ENCODE data around the gene DPH2.

DPH2 gene

DNA sequence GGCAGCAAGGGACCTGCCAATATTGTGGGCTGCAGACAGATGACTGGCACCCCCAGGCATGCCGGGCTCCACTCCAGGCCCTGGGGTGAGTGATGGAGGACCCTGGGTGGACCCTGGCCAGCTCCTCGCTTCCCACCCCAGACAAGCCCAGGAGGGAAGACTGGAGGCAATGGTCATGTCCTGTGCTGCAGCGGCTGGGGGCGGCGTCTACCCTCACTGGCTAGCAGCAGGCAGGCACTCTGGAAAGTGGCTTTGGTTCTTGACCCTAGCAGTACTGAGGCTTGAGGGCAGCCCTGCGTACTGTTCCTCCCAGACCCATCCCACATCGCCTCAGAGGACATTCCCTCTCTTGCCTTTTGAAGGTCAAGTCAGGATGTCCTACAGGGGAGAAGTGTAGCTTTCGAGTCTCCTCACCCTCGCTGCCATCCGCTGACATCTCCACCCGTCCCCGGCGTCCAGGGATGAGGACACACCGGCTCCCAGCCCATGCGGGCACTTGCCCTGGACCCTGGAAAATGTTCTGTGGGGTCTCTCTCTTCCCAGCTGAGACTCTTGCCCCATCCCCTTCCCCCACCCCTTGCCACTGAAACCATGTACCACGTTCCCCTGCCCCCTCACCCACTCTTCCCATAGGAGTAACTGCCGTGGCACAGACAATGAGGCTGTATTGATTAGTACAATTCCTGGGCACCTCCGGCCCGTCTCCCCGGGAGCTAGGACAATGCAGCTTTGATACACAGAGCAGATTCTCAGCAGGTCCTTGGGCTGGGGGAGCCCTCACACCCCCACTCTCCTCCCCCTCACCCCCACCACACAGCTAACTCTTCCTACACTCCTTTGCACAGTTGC lies 46.5 kb downstream of the DPH2 start:
- Histone ChIP-seq H3K9ac (ENCODE audit: insufficient read length, low read depth) (no peak overlapping the region), H3K4me1 (ENCODE audit: insufficient read depth, insufficient read length) (peaks cover 25% of the 10 kb centered on the region), H3K9me3 (ENCODE audit: insufficient read depth, low read length) (no peaks in the 10 kb centered on the region), H3K36me3 (ENCODE audit: insufficient read depth, insufficient read length, low read length) (peaks cover 22% of the 10 kb centered on the region), H3K4me3 (ENCODE audit: insufficient read length, low read depth) (no peak overlapping the region), H3K27me3 (ENCODE audit: insufficient read depth, insufficient read length) (no peaks in the 10 kb centered on the region)
- TF ChIP-seq SUZ12 (IDR thresholded peaks at IDR 0.05; ENCODE audit: extremely low read depth, insufficient read depth, insufficient read length), result no peak
- no peak for TF ChIP-seq ZNF274 (IDR thresholded peaks at IDR 0.05; ENCODE audit: low read depth, low read length)
- TF ChIP-seq YY1 (IDR thresholded peaks at IDR 0.05; ENCODE audit: insufficient read depth, insufficient read length), result no peak
- DNase-seq (ENCODE audit: low read depth, low spot score), result no peak

DNA sequence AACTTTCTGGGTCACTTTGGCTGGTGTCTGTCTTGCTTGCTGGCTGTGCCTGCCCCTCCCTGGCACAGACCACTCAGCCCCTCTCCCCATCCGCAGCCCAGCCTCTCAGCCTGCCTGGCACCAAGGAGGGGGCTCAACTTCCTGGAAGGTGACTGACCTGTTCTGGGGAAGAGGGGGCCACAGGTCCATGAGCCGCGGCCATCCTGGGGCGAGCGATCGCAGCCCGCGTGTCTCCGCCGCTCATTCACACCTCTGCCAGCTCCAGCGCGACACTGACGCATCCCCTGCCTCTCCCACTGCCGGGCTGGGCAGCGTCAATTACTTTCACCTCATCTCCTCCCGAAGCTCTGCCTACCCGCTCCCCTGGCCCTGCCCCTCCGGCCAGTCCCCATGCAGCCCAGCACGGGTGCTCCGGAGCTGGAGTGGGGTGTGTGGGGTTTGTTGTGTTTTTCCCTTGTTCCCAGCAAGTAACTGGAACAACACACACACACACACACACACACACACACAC lies 47.1 kb downstream of the DPH2 start:
- peaks cover 27% of the 10 kb centered on the region for H3K36me3 ChIP-seq (ENCODE audit: insufficient read depth, insufficient read length, low read length)
- no peaks in the 10 kb centered on the region for H3K27me3 ChIP-seq (ENCODE audit: insufficient read depth, insufficient read length)
- peaks cover 18% of the 10 kb centered on the region for H3K4me1 ChIP-seq (ENCODE audit: insufficient read depth, insufficient read length)
- TF ChIP-seq ZNF274 (IDR thresholded peaks at IDR 0.05; ENCODE audit: low read depth, low read length), result no peak
- TF ChIP-seq YY1 (IDR thresholded peaks at IDR 0.05; ENCODE audit: insufficient read depth, insufficient read length), result no peak
- no peak for TF ChIP-seq SUZ12 (IDR thresholded peaks at IDR 0.05; ENCODE audit: extremely low read depth, insufficient read depth, insufficient read length)
- DNase-seq (ENCODE audit: low read depth, low spot score), result no peak
- H3K9ac ChIP-seq (ENCODE audit: insufficient read length, low read depth), result no peak overlapping the region
- no peak overlapping the region for H3K4me3 ChIP-seq (ENCODE audit: insufficient read length, low read depth)
- no peaks in the 10 kb centered on the region for H3K9me3 ChIP-seq (ENCODE audit: insufficient read depth, low read length)

DNA sequence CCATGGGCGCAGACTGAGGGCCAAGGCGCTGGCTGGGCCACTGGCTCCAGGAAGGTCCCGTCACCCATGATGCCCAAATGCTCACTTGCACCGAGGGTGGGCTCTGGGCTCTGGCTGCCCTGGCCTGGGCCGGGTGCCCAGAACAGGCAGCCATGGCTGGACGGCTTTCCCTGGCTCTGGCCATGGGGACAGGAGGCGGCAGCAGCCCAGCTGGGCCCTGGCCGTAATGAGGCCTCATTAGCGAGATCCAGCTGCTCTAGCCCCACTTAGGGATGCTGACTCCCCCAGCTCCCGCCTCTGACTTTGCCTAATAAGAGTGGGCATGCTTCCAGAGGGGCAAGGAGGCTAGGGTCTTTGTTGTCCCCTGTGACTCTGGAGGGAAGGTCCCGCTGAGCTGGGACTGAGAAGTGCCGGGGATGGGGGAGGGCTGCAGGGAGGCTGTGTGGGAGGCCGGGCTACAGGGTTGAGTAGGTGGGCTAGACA lies 49.7 kb downstream of the DPH2 start:
- peaks cover 48% of the 10 kb centered on the region for H3K36me3 ChIP-seq (ENCODE audit: insufficient read depth, insufficient read length, low read length)
- H3K4me1 ChIP-seq (ENCODE audit: insufficient read depth, insufficient read length), result peaks cover 12% of the 10 kb centered on the region
- no peak for TF ChIP-seq YY1 (IDR thresholded peaks at IDR 0.05; ENCODE audit: insufficient read depth, insufficient read length)
- no peak for TF ChIP-seq SUZ12 (IDR thresholded peaks at IDR 0.05; ENCODE audit: extremely low read depth, insufficient read depth, insufficient read length)
- no peak for TF ChIP-seq ZNF274 (IDR thresholded peaks at IDR 0.05; ENCODE audit: low read depth, low read length)
- H3K4me3 ChIP-seq (ENCODE audit: insufficient read length, low read depth), result no peak overlapping the region
- DNase-seq (ENCODE audit: low read depth, low spot score), result no peak
- no peak overlapping the region for H3K9ac ChIP-seq (ENCODE audit: insufficient read length, low read depth)
- H3K27me3 ChIP-seq (ENCODE audit: insufficient read depth, insufficient read length), result no peaks in the 10 kb centered on the region
- H3K9me3 ChIP-seq (ENCODE audit: insufficient read depth, low read length), result no peaks in the 10 kb centered on the region

DNA sequence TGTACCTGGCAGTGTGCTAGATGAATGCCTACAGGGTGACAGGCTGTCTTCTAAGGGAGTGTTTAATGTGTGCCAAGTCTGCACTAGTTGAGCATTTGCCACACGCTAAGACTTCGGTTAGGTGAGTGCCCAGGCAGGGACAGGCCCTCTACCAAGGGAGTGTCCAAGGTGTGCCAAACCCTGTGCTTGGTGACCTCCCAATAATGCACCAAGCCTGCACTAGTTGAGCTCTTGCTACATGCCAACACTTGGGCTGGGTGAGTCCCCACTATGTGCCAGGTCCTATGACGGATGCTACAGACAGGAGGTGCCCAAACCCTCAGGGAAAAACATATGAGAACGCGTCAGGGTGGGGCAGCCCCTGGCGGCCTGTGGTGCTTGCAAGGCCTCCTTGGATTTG lies 50.7 kb downstream of the DPH2 start:
- H3K4me3 ChIP-seq (ENCODE audit: insufficient read length, low read depth), result no peak overlapping the region
- peaks cover 12% of the 10 kb centered on the region for H3K4me1 ChIP-seq (ENCODE audit: insufficient read depth, insufficient read length)
- H3K27me3 ChIP-seq (ENCODE audit: insufficient read depth, insufficient read length), result no peaks in the 10 kb centered on the region
- no peaks in the 10 kb centered on the region for H3K9me3 ChIP-seq (ENCODE audit: insufficient read depth, low read length)
- TF ChIP-seq ZNF274 (IDR thresholded peaks at IDR 0.05; ENCODE audit: low read depth, low read length) (no peak), YY1 (IDR thresholded peaks at IDR 0.05; ENCODE audit: insufficient read depth, insufficient read length) (no peak), SUZ12 (IDR thresholded peaks at IDR 0.05; ENCODE audit: extremely low read depth, insufficient read depth, insufficient read length) (no peak)
- peaks cover 48% of the 10 kb centered on the region for H3K36me3 ChIP-seq (ENCODE audit: insufficient read depth, insufficient read length, low read length)
- DNase-seq (ENCODE audit: low read depth, low spot score), result no peak
- no peak overlapping the region for H3K9ac ChIP-seq (ENCODE audit: insufficient read length, low read depth)

DNA sequence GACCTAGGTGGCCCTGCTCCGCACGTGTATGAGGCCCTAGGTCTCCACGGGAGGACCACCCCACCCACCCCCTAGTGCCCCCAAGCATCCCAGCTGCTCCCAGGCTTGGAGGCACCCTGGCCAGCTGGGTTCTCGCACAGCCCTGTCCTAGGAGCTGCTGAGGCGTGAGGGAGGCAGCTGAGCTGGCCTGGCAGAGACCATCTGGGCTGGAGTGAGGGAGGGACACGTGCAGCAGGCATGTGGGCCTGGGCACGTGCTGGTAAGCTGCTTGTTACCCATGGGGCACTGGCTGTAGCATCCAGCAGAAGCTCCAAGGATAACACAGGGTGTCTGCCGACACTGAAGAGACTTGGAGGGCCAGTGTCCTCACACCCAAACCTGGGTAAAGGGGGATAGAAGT lies 51.3 kb downstream of the DPH2 start:
- no peak for DNase-seq (ENCODE audit: low read depth, low spot score)
- TF ChIP-seq YY1 (IDR thresholded peaks at IDR 0.05; ENCODE audit: insufficient read depth, insufficient read length), result no peak
- no peak for TF ChIP-seq ZNF274 (IDR thresholded peaks at IDR 0.05; ENCODE audit: low read depth, low read length)
- no peak for TF ChIP-seq SUZ12 (IDR thresholded peaks at IDR 0.05; ENCODE audit: extremely low read depth, insufficient read depth, insufficient read length)
- no peaks in the 10 kb centered on the region for H3K27me3 ChIP-seq (ENCODE audit: insufficient read depth, insufficient read length)

DNA sequence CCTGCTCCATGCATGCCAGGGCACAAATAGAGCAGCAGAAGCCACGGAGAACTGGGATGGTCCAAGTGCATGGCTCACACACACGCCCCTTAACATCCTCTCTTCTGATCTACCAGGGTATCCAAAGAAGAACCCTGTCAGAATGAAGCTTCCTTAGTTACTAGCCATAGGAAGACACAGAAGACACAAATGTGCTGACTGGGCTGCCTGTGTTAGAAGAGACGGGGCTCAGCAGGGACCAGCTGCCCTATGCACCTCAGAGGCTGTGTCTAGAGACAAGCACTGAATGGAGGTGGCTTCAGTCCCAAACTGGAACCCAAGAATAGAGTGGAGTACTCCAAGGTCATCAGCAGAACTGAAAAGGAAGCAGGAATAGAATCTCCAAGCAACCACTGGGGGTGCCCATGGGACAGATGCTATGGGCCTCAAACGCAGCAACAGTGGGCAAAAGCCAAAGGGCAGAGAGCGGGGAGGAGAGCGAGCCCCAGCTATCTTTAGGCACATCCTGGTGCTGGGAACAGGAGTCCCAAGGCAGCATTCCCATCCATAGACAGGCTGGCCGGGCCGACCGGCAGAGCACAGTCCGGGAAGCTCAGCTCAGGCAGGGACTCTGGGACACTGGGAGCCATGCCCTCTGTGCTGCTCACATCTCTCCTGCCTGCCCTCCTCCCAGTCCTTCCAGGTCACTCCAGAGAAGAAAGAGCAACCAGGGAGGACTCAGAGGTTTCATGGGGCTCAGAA lies 51.9 kb downstream of the DPH2 start:
- Histone ChIP-seq H3K27me3 (ENCODE audit: insufficient read depth, insufficient read length) (no peaks in the 10 kb centered on the region), H3K4me1 (ENCODE audit: insufficient read depth, insufficient read length) (peaks cover 13% of the 10 kb centered on the region), H3K36me3 (ENCODE audit: insufficient read depth, insufficient read length, low read length) (peaks cover 46% of the 10 kb centered on the region), H3K9ac (ENCODE audit: insufficient read length, low read depth) (no peak overlapping the region), H3K4me3 (ENCODE audit: insufficient read length, low read depth) (no peak overlapping the region), H3K9me3 (ENCODE audit: insufficient read depth, low read length) (no peaks in the 10 kb centered on the region)
- TF ChIP-seq YY1 (IDR thresholded peaks at IDR 0.05; ENCODE audit: insufficient read depth, insufficient read length) (no peak), ZNF274 (IDR thresholded peaks at IDR 0.05; ENCODE audit: low read depth, low read length) (no peak), SUZ12 (IDR thresholded peaks at IDR 0.05; ENCODE audit: extremely low read depth, insufficient read depth, insufficient read length) (no peak)
- DNase-seq (ENCODE audit: low read depth, low spot score), result no peak

More for the DNA sequence above, 51.3 kb downstream of the DPH2 start:
- peaks cover 48% of the 10 kb centered on the region for H3K36me3 ChIP-seq (ENCODE audit: insufficient read depth, insufficient read length, low read length)
- H3K4me1 ChIP-seq (ENCODE audit: insufficient read depth, insufficient read length), result peaks cover 13% of the 10 kb centered on the region
- no peak overlapping the region for H3K4me3 ChIP-seq (ENCODE audit: insufficient read length, low read depth)
- no peak overlapping the region for H3K9ac ChIP-seq (ENCODE audit: insufficient read length, low read depth)
- no peaks in the 10 kb centered on the region for H3K9me3 ChIP-seq (ENCODE audit: insufficient read depth, low read length)

Data from NT2/D1 (cell line).